SK-N-SH treated with all-trans-retinoic acid at 6 μM for 48 hours (cell line): Measurements from ENCODE around the gene KRT20.
A peak's percentile ranks its signal among the peaks of the same experiment; 100 is the strongest.

Experiments
- ATAC-seq: fragments of 200-7000 bp; cut with Tn5 transposase; 3 replicates; pipeline ENCODE4 v1.9.1; 2020; ENCODE audit warnings: mild to moderate bottlenecking, moderate library complexity
- ARNTL ChIP-seq: fragments of 450-650 bp; formaldehyde crosslinking; IDR thresholded peaks from 2 replicates; pipeline ENCODE4 v1.5.0; 2020; ENCODE audit warnings: low read depth, mild to moderate bottlenecking, moderate library complexity, borderline replicate concordance
- BACH2 ChIP-seq: fragments of 250-450 bp; sonication (Bioruptor Pico); IDR thresholded peaks from 2 replicates; pipeline ENCODE4 v1.9.0; 2021; ENCODE audit warnings: mild to moderate bottlenecking, borderline replicate concordance
- CREB5 ChIP-seq: fragments of 250-450 bp; sonication (Bioruptor Pico); IDR thresholded peaks from 2 replicates; pipeline ENCODE4 v1.5.1; 2020; ENCODE audit warnings: low read depth, mild to moderate bottlenecking, moderate library complexity
- CSDC2 ChIP-seq: fragments of 250-450 bp; sonication (Bioruptor Pico); IDR thresholded peaks from 2 replicates; pipeline ENCODE4 v1.5.0; 2020; ENCODE audit warnings: mild to moderate bottlenecking, moderate library complexity
- ESRRG ChIP-seq: fragments of 250-450 bp; sonication (Bioruptor Pico); IDR thresholded peaks from 2 replicates; pipeline ENCODE4 v1.6.1; 2021; ENCODE audit warnings: mild to moderate bottlenecking
- GLIS3 ChIP-seq: fragments of 250-450 bp; sonication (Bioruptor Pico); IDR thresholded peaks from 2 replicates; pipeline ENCODE4 v1.5.0; 2020; ENCODE audit warnings: mild to moderate bottlenecking, moderate library complexity
- ISL1 ChIP-seq: fragments of 250-450 bp; sonication (Bioruptor Pico); IDR thresholded peaks from 2 replicates; pipeline ENCODE4 v2.1.2; 2022; ENCODE audit warnings: mild to moderate bottlenecking, moderate library complexity
- OSR1 ChIP-seq: fragments of 250-450 bp; sonication (Bioruptor Pico); IDR thresholded peaks from 2 replicates; pipeline ENCODE4 v1.8.0; 2022; ENCODE audit warnings: moderate library complexity, mild to moderate bottlenecking, inconsistent platforms
- PATZ1 ChIP-seq: fragments of 250-450 bp; sonication (Bioruptor Pico); IDR thresholded peaks from 2 replicates; pipeline ENCODE4 v1.8.0; 2020; ENCODE audit warnings: mild to moderate bottlenecking, moderate library complexity, borderline replicate concordance
- PPARA ChIP-seq: fragments of 250-450 bp; sonication (Bioruptor Pico); IDR thresholded peaks from 2 replicates; pipeline ENCODE4 v1.5.0; 2020; ENCODE audit warnings: mild to moderate bottlenecking, borderline replicate concordance
- RARB ChIP-seq: fragments of 250-450 bp; sonication (Bioruptor Pico); IDR thresholded peaks from 2 replicates; pipeline ENCODE4 v1.8.0; 2021; ENCODE audit warnings: mild to moderate bottlenecking, moderate library complexity
- TCF4 ChIP-seq: fragments of 250-450 bp; sonication (Bioruptor Pico); IDR thresholded peaks from 2 replicates; pipeline ENCODE4 v1.8.0; 2021; ENCODE audit warnings: mild to moderate bottlenecking, moderate library complexity, borderline replicate concordance
- TOX ChIP-seq: fragments of 250-450 bp; sonication (Bioruptor Pico); IDR thresholded peaks from 2 replicates; pipeline ENCODE4 v1.8.0; 2021; ENCODE audit warnings: mild to moderate bottlenecking, moderate library complexity, borderline replicate concordance
- TSHZ2 ChIP-seq: fragments of 250-450 bp; sonication (Bioruptor Pico); IDR thresholded peaks from 2 replicates; pipeline ENCODE4 v1.5.0; 2020; ENCODE audit warnings: mild to moderate bottlenecking, moderate library complexity
- ZC3H10 ChIP-seq: fragments of 250-450 bp; sonication (Bioruptor Pico); IDR thresholded peaks from 2 replicates; pipeline ENCODE4 v1.5.1; 2021; ENCODE audit warnings: mild to moderate bottlenecking, moderate library complexity
- ZFP3 ChIP-seq: fragments of 250-450 bp; sonication (Bioruptor Pico); IDR thresholded peaks from 2 replicates; pipeline ENCODE4 v1.5.0; 2020; ENCODE audit warnings: mild to moderate bottlenecking, moderate library complexity
- ZFP30 ChIP-seq: fragments of 450-650 bp; formaldehyde crosslinking; IDR thresholded peaks from 2 replicates; pipeline ENCODE4 v1.5.0; 2022; ENCODE audit warnings: mild to moderate bottlenecking, moderate library complexity
- ZNF565 ChIP-seq: fragments of 450-650 bp; formaldehyde crosslinking; conservative IDR thresholded peaks from 2 replicates; pipeline ENCODE4 v1.5.0; 2020; ENCODE audit warnings: low read depth, mild to moderate bottlenecking, moderate library complexity
- ZNF8 ChIP-seq: fragments of 450-650 bp; formaldehyde crosslinking; IDR thresholded peaks from 2 replicates; pipeline ENCODE4 v1.5.0; 2020; ENCODE audit warnings: mild to moderate bottlenecking, moderate library complexity
- TF ChIP-seq, protein P1 (sequence below): fragments of 250-450 bp; sonication (Bioruptor Pico); IDR thresholded peaks from 2 replicates; pipeline ENCODE4 v1.8.0; 2021; ENCODE audit warnings: low read depth, mild to moderate bottlenecking, moderate library complexity, borderline replicate concordance
- TF ChIP-seq, protein P2 (sequence below): fragments of 250-450 bp; sonication (Bioruptor Pico); IDR thresholded peaks from 2 replicates; pipeline ENCODE4 v1.5.1; 2021; ENCODE audit warnings: mild to moderate bottlenecking, moderate library complexity

The KRT20 gene

GRCh38 chr17:40915199-40915661 lies 30.2 kb upstream of the KRT20 start:
- no peak for TF ChIP-seq PATZ1 (CRISPR knock-in tag)
- TF ChIP-seq TOX (CRISPR knock-in tag): no peak
- TF ChIP-seq ZNF565 (CRISPR knock-in tag): no peak
- no peak for TF ChIP-seq TSHZ2 (CRISPR knock-in tag)
- TF ChIP-seq, protein P1, sequence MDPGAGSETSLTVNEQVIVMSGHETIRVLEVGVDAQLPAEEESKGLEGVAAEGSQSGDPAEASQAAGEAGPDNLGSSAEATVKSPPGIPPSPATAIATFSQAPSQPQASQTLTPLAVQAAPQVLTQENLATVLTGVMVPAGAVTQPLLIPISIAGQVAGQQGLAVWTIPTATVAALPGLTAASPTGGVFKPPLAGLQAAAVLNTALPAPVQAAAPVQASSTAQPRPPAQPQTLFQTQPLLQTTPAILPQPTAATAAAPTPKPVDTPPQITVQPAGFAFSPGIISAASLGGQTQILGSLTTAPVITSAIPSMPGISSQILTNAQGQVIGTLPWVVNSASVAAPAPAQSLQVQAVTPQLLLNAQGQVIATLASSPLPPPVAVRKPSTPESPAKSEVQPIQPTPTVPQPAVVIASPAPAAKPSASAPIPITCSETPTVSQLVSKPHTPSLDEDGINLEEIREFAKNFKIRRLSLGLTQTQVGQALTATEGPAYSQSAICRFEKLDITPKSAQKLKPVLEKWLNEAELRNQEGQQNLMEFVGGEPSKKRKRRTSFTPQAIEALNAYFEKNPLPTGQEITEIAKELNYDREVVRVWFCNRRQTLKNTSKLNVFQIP: no peak
- TF ChIP-seq PPARA (CRISPR knock-in tag): no peak
- TF ChIP-seq, protein P2, sequence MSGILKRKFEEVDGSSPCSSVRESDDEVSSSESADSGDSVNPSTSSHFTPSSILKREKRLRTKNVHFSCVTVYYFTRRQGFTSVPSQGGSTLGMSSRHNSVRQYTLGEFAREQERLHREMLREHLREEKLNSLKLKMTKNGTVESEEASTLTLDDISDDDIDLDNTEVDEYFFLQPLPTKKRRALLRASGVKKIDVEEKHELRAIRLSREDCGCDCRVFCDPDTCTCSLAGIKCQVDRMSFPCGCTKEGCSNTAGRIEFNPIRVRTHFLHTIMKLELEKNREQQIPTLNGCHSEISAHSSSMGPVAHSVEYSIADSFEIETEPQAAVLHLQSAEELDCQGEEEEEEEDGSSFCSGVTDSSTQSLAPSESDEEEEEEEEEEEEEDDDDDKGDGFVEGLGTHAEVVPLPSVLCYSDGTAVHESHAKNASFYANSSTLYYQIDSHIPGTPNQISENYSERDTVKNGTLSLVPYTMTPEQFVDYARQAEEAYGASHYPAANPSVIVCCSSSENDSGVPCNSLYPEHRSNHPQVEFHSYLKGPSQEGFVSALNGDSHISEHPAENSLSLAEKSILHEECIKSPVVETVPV (CRISPR knock-in tag): no peak
- TF ChIP-seq GLIS3 (CRISPR knock-in tag): no peak
- TF ChIP-seq ZC3H10 (CRISPR knock-in tag): no peak
- TF ChIP-seq ISL1 (CRISPR knock-in tag): no peak
- no peak for TF ChIP-seq CREB5 (CRISPR knock-in tag)
- ATAC-seq: peak; percentile 41; the same call in 2 of the 3 replicates

GRCh38 chr17:40914075-40914855 lies 29.2 kb upstream of the KRT20 start:
- no peak for ATAC-seq
- TF ChIP-seq OSR1 (CRISPR knock-in tag) (no peak), ZFP3 (CRISPR knock-in tag) (no peak), TCF4 (CRISPR knock-in tag) (no peak), TSHZ2 (CRISPR knock-in tag) (no peak), BACH2 (CRISPR knock-in tag) (no peak), RARB (CRISPR knock-in tag) (no peak), ZNF8 (CRISPR knock-in tag) (no peak), CSDC2 (CRISPR knock-in tag) (no peak), ZFP30 (CRISPR knock-in tag) (no peak), ESRRG (CRISPR knock-in tag) (no peak), ZC3H10 (CRISPR knock-in tag) (no peak), ISL1 (CRISPR knock-in tag) (no peak), ARNTL (no peak), ZNF565 (CRISPR knock-in tag) (no peak)
- TF ChIP-seq, protein P2 (CRISPR knock-in tag): no peak
